HG03108 (cell line): ENCODE measurements around the gene CLDND2.

ENCODE experiments used
- ATAC-seq: cut with Tn5 transposase; IDR thresholded peaks from one replicate; pipeline ENCODE4 v1.9.1; 2021; ENCODE audit warnings: moderate library complexity; ENCODE audit not compliant: unreplicated experiment

CLDND2 gene

GRCh38 chr19:51337141-51337860, 31.5 kb downstream of the CLDND2 start:
- no peak for ATAC-seq

DNA sequence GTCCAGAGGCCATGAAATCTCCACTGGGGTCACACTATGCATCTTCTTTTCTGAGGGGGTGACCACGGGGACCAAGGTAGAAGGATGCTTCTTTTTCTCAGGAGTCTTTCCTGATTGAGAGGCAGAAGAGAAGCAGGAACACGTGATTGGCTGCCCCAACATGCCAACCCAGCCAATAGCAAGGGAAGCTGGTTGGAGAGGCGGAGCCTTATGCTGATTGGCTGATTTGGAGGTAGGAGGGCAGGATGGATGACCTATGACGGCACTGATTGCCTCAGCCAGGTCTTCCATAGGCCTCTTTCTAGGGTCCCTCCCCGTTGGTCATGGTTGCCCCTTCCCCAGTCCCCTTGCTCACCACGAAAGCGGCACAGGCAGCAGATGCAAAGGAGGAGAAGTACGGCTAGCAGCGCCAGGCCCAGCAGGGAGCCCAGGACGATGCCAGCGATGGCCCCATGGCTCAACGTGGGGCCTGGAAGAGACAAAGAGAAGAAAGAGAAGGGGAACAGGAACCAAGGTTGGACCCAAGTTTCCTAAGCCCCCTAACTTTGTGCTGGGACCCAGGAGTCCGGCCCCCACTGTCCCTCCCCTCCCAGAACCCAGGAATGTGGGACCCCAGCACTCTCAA, 34.9 kb downstream of the CLDND2 start:
- no peak for ATAC-seq

DNA sequence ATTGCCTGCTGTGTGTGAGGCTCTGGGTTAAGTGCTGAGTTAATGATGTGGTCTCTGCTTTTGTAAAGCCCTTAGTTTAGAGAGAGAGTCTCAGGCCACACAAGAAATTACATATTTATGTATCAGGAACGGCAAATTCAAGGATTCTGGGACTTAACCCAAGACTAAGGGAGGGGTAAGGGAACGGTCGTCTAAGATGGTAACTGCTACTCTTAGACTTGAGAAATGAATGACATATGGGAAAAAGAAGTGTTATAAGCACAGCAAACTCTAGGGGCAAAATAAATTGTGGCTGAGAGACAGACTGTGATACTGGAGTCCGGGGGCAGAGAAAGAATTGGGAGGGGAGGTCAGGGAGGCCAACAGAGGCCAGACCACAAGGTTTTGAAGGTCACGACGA, 37.1 kb downstream of the CLDND2 start:
- no peak for ATAC-seq

DNA sequence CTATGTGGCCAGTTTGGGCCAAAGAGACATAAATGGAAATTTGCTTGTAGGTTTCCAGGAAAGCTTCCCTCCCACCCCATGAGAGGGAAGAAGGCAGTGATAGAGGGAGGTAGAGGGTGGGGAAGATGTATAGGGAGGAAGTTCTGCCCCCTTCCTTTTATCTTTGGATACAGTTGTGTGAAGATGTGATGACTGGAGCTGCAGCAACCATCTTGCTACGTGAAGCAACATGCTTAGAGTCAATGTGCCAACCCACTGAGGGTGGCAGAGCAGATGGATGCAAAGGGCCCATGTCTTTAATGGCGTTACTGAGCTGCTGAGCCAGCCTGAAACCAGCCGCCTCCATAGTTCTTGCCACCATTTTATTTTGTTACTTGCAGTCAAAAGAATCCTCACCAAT, 37.6 kb downstream of the CLDND2 start:
- ATAC-seq = no peak

- ATAC-seq = no peak
Measured at GRCh38 chr19:51330366-51330765, 38.4 kb downstream of the CLDND2 start.

DNA sequence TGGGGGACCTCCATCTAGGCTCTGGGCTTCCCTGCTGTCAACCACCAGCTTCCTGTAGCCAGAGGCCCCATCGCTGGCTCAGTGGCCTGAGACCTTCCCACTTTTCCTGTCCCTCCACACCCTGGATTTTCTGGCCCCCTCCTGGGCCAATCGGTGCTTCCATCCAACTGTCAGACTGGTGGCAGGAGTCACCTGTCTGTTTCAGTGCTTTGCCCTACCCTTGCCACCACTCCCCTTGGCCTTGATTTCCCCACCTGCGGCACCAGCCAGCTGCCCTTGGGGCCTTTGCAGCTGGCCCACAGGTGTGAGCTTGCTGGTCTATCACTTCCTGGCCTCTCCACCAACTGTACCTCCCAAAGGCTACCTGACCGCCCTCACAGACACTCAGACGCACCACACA, 39.4 kb downstream of the CLDND2 start:
- no peak for ATAC-seq

GRCh38 chr19:51327066-51328001, 41.5 kb downstream of the CLDND2 start:
- ATAC-seq = no peak

DNA sequence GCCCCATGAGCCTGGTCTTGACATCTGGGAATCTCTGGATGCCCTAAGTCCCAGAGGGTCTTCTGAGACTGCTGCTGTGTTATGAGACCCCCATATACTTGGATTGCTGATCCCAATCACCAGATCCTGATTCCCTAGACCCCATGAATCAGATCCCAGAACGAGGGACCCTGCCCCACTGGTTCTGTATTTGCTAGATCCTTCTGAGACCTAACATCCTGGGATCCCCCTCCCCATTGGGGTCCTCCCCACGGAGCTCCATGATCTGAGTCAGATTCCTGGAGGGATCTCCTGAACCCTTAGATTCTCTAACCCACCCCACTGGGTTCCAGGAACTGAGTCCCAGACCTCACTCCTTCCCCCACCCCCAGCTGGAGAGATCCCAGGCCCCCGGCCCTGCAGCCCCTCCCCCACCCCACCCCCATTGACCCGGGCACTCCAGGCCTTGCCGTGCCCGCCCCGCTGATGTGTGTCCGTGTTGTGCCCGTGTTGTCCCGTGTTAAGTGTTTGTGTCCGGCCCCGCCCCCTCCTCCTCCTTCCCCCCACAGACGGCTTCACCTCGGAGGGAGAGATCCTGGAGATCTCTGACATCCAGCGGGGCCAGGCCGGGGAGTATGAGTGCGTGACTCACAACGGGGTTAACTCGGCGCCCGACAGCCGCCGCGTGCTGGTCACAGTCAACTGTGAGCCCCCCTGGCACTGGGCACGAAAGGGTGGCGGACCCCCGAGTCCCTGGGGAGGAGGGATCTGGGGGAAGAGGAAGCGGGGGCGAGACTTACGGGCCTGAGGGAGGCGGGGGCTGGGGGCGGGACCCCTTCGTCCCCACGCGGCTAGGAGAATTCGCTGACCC, 42.4 kb downstream of the CLDND2 start:
- no peak for ATAC-seq

GRCh38 chr19:51325161-51325976, 43.4 kb downstream of the CLDND2 start:
- no peak for ATAC-seq

GRCh38 chr19:51324167-51324481, 44.7 kb downstream of the CLDND2 start:
- ATAC-seq = no peak

GRCh38 chr19:51323481-51324166, 45.2 kb downstream of the CLDND2 start:
- ATAC-seq = no peak

GRCh38 chr19:51321799-51322198, 47.0 kb downstream of the CLDND2 start:
- ATAC-seq = no peak

DNA sequence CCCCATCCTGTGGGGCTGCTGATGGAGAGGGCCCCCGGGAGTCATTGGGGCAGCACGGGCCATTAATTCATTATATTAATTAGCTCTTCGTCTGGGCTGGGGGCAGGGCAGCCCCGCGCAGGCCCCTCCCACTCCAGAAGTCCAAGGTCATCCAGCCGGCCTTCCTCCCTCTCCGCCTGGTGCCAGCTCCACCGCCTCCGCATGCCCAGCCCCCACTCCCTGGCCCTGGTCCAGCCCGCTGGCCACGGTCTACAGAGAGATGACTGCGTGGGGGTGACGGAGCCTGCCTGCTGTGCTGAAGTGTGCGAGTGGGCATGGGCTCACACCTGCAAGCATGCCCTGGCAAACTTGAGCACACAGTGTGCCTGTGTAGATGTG, 48.5 kb downstream of the CLDND2 start:
- no peak for ATAC-seq

DNA sequence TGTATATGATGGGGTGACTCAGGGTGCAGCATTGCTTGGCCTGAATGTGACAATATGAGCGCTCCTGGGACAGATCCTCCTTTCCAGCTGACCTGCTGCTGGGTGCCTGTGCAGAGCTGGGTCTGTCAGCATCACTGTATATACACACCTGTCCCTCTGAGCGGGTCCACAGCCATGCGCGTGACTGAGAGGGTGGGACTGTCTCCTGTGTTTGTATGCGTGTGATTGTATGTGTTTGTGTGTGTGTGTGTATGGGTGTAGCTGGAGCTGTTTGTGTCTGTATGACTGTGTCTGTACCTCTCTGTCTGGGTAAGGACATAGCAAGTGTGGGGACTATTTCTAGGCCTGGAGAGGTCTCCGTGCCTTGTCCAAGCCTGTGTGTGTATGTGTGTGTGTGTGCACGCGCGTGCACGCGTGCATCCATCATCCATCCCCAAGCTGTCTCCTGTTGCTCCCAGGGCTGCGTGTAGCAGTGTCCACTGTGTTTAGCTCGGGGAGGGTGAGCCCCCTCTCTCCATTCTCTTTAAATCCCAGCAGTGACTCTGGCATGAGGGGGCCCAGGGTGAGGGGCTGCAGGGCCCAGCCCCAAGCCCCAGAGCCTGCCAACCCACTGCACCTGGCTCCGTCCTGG, 49.0 kb downstream of the CLDND2 start:
- ATAC-seq = no peak

- ATAC-seq = no peak
Measured at GRCh38 chr19:51318687-51319648, 49.8 kb downstream of the CLDND2 start.

- no peak for ATAC-seq
Measured at GRCh38 chr19:51317968-51318367, 50.8 kb downstream of the CLDND2 start.

DNA sequence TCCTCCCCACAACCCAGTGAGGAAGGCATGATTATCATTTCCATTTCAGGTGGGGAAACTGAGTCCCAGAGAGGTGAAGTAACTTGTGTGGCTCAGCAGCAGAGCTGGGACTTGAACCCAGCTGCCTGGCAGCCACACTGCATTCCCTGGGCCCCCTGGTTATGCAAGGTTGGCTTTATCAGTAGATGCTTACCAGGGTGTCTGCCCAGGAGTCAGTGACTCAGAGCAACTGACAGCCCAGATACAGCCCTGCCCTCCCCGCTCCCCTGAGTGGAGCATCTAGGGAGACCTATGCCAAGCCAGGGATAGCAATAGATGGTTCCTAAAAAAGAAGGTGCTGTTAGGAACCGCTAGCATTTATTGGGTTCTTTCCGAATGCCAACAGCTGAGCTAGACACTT, 51.4 kb downstream of the CLDND2 start:
- no peak for ATAC-seq
